Activated naive CD4-positive, alpha-beta T cell treated with anti-CD3 and anti-CD28 coated beads, Interleukin-2, amount 50 U/mL, for 72 hours (primary cell): Measurements from ENCODE around the gene FAT1. TPM values are rescaled to one million over a fixed set of nuclear protein-coding genes. Genes with fewer than 3 reads are reported as not detected.

Source experiments
- ATAC-seq, 2 donors: fragments of 150-1000 bp; cut with Tn5 transposase; 2 replicates each; pipeline ENCODE4 v1.10.0; 2021; ENCODE audit warnings: mild to moderate bottlenecking in 2 of 2, moderate library complexity in 2 of 2
- DNase-seq, 2 donors: peaks; one replicate each; pipeline ENCODE4 v3.0.0; 2021 to 2022; ENCODE audit warnings: low spot score in 2 of 2
- H3K27ac Mint-ChIP-seq, 2 donors: one replicate each; pipeline ENCODE4 v1.8.0; 2022; ENCODE audit warnings: mild to moderate bottlenecking in 2 of 2, mixed read lengths in 2 of 2
- H3K36me3 Mint-ChIP-seq, 2 donors: one replicate each; pipeline ENCODE4 v1.8.0; 2022; ENCODE audit warnings: mixed read lengths in 2 of 2
- H3K9me3 Mint-ChIP-seq, 2 donors: one replicate each; pipeline ENCODE4 v1.8.0; 2022; ENCODE audit warnings: mixed read lengths in 2 of 2
- total RNA-seq, 2 donors: library from RNA; stranded (reverse); gene quantifications; one replicate each; pipeline ENCODE4 v1.2.3, GENCODE V29; 2022

Gene FAT1
- total RNA-seq, 2 donors from 2014 or later, result 0.02 TPM; not detected in 1

DNA sequence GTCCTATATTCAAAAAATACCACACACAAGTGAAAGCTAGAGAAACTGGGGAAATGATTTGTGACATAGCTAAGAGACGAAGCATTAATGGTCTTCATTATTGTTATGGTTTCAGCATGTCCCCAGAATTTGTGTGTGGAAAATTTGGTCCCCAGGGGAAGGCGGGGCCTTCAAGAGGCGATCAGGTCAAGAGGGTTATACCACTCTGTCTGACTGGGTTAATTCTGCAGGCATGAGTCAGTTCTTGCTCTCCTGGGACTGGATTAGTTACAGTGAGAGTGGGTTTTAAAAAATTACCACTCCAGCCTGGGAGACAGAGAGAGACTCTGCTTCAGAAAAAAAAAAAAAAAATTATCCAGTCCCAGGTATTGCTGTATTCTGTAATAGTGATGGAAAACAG is 166.2 kb downstream of the FAT1 start:
- ATAC-seq, result no peak
- no peak overlapping the region for H3K27ac Mint-ChIP-seq
- H3K36me3 Mint-ChIP-seq, result peaks cover 5% of the 10 kb centered on the region in 2 donors
- peaks cover 2 to 6% of the 10 kb centered on the region in 2 donors for H3K9me3 Mint-ChIP-seq
- no peak for DNase-seq

- DNase-seq (no peak), ATAC-seq (no peak)
- Mint-ChIP-seq H3K27ac (no peak overlapping the region), H3K9me3 (peaks cover 0 to 6% of the 10 kb centered on the region in 2 donors), H3K36me3 (peaks cover 5% of the 10 kb centered on the region in 2 donors)
Measured at GRCh38 chr4:186557061-186557460, 166.6 kb downstream of the FAT1 start.

DNA sequence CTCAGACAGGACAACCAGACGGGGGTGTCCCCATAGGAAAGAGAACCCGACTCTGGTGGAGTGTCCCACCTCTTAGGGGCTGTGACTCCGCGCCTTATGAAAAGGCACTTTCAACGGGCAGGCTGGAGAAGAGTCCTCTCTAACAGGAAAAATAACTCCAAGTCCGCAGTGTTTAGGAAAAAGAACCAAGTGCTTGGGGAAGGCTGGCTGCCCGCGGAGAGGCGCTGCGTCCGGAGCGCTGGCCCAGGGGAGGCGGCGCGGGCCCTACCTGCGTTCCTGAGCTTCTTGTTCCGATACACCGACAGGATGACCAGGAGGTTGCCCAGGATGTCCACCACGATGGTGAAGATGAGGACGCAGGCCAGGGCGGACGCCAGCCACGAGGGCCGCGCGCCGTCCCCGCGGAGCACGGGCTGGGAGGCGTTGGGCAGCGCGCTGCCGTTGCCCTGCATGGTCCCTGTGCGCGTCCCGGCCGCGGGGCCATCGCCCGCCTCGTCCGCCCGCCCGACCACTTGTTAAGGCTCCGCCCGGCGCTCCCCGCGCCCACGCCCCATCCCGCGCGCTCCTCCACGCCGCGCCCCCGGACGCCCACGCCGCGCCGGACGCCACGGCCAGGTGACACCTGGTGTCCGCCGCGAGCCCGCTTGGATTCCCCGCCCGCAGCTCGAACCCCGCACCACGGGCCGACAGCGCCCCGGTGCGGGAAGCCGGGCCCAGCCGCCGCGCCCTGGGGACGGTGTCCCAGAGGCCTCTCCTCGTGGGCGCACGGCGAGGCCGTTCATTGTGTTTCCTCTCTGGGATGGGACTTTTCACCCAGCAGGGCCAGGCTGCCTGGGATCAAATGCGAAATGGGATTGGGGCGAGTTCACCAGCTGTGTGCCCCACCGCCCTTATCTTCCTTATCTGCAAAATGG is 168.5 kb downstream of the FAT1 start, which contains the start of gene MTNR1A:
TSS of gene MTNR1A (minus strand) at position 654 of the 914 bp plus-strand sequence. CDS start at position 452, 202 bp downstream.
- no peak for DNase-seq
- ATAC-seq, result no peak
- Mint-ChIP-seq H3K27ac (no peak within 1 kb of the TSS), H3K9me3 (peaks cover 0 to 5% of the 10 kb centered on the region in 2 donors), H3K36me3 (peaks cover 5% of the 10 kb centered on the region in 2 donors)

DNA sequence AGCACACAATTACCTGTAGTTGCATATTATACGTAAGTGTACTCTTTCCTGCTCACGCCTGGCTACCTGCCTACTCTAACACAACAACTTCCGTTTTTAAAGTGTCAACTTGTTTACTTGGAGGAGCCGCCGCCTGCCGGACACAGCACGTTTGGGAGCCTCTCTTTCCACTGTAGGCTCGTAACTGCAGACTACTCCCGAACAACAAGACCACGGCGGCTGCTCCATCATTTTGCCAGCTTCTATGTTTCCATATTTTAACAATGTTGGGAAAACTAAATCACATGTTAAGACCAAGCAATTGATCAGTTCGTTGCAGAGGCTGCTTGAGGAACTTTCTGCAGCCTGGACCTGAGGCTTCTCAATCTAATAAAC is 169.1 kb downstream of the FAT1 start:
- Mint-ChIP-seq H3K9me3 (no peaks in the 10 kb centered on the region), H3K27ac (no peak overlapping the region), H3K36me3 (peaks cover 5% of the 10 kb centered on the region in 2 donors)
- ATAC-seq (no peak), DNase-seq (no peak)

DNA sequence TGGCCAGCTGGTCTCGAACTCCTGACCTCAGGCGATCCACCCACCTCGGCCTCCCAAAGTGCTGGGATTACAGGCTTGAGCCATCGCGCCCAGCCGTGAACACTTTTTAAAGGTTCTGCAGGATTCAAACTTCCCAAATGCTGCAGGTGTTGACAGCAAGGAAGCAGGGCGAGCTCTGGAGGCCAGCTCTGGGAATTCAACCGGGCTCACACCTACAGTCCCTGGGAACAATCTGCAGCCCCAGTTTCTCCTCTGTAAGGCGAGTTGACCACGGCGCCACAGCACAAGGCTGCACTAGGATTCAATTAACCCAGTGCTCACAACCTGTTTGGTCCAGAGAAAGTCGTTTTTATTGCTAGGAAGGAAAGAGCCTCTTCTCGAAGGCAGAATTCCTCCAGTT is 169.9 kb downstream of the FAT1 start:
- Mint-ChIP-seq H3K36me3 (peaks cover 5% of the 10 kb centered on the region in 2 donors), H3K9me3 (no peaks in the 10 kb centered on the region), H3K27ac (no peak overlapping the region)
- ATAC-seq, result no peak
- no peak for DNase-seq

- H3K36me3 Mint-ChIP-seq, result peaks cover 11% of the 10 kb centered on the region in 2 donors
- no peak overlapping the region for H3K27ac Mint-ChIP-seq
- DNase-seq (no peak), ATAC-seq (no peak)
- H3K9me3 Mint-ChIP-seq, result peaks cover 6 to 7% of the 10 kb centered on the region in 2 donors
Measured at GRCh38 chr4:186551849-186552248, 171.8 kb downstream of the FAT1 start.

DNA sequence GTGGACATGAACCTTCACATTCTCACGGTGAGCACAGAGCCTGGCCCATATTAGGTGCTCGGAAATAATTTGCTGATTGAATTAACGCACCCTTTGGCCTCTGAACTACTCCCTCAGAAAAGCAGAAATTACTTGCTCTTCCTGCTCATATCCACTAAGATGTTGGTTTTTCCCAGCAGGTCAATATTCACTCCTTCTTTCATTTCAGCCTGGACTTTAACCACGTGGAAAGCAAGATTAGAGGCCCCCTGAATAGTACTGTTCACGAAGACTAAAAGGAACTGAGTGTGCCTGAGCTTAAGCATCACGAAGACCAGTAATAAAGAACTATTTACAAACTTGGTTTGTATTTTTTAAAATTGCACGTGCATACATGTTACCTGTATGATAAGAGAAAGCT is 178.2 kb downstream of the FAT1 start:
- Mint-ChIP-seq H3K27ac (no peak overlapping the region), H3K9me3 (peaks cover 11 to 17% of the 10 kb centered on the region in 2 donors), H3K36me3 (peaks cover 6% of the 10 kb centered on the region in 2 donors)
- ATAC-seq (no peak), DNase-seq (no peak)

DNA sequence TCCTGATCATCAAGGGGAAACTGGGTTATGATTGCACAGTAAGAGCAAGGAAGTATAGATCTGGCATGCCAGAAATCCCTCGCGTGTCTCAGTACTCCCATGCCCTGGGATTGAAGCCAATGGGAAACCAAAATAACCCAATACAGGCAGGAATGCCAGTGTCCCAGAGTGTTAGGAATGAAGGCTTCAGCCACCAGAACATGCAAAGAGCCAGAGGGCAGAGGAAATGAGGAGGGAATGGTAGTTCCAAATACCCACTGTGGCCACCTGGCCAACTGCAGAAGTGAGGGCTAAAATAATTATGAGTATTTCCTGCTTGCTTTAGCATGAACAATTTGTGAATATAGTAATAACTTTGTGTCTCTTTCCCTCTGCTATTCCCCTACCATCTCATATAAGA is 180.4 kb downstream of the FAT1 start:
- Mint-ChIP-seq H3K9me3 (peaks cover 17 to 22% of the 10 kb centered on the region in 2 donors), H3K36me3 (peaks cover 6 to 16% of the 10 kb centered on the region in 2 donors), H3K27ac (no peak overlapping the region)
- ATAC-seq, result no peak
- DNase-seq, result no peak

GRCh38 chr4:186541801-186542200 is 181.9 kb downstream of the FAT1 start:
- H3K27ac Mint-ChIP-seq, result no peak overlapping the region
- DNase-seq (no peak), ATAC-seq (no peak)
- H3K36me3 Mint-ChIP-seq, result peaks cover 0 to 11% of the 10 kb centered on the region in 2 donors
- H3K9me3 Mint-ChIP-seq, result peaks cover 16 to 18% of the 10 kb centered on the region in 2 donors

DNA sequence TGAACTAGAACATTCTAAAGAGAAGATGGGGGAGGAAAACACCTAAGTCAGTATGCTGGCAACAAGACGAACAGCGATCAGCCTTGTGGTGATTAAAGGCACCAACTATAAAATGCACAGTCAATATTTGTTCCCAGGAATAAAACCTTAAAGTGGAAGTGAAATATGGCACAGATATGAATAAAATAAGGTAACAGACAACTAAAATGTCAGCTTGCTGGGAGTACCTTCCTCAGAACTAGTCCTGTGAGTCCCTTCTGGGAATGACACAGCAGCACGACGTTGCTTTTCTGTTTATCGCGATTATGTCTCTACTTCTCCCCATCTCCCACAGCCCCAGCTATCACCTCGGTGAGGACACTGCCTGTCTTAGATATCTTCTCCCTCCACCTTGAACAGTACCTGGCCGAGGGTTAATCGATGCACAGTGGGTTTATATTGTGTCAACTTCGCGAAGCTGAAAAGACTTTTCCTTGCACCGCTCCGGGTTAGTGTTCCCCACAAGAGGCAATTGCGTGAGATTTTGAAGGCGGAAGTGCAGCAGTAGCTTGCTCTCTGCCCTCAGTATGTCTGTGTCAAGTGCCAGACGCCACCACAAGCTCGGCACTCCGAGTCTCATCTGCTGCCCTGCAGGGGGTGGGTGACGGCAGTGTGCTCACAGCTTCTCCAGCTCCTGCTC is 185.7 kb downstream of the FAT1 start:
- Mint-ChIP-seq H3K36me3 (peaks cover 0 to 11% of the 10 kb centered on the region in 2 donors), H3K9me3 (peaks cover 5 to 22% of the 10 kb centered on the region in 2 donors), H3K27ac (no peak overlapping the region)
- DNase-seq, result no peak
- ATAC-seq, result no peak

Other genes with a start within 250 kb of the FAT1 start
- not detected for gene MTNR1A, start 168.3 kb downstream of the FAT1 start, total RNA-seq